ENCODE data around the gene LMO1.

The LMO1 gene

DNA sequence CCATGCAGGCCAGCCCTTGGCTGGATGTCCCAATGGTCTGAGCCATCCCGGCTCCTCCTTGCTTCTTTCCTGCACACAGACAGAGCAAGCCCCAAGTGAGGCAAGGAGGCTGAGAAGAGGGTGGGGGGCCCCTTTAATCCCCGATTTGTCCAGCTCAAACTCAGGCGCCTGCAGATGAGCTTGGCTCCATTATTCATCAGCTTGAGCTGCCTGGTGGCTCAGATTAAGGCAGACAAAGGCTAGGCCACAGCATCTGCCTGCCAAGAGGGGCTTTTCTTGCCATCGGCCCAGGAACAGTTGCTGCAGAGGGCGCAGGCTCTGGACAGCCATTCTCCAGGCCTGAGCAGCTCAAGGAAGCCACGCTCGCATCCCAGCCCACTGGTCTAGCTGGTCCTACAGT is 35.4 kb downstream of the LMO1 start:
- H3K36me3 ChIP-seq (replicated peaks), result no peaks in the 10 kb centered on the region
- no peak for DNase-seq (ENCODE audit: low spot score in 2 of 2)
- peaks cover 4% of the 10 kb centered on the region for H3K4me1 ChIP-seq
- H3K4me3 ChIP-seq, result no peak overlapping the region
- H3K27me3 ChIP-seq (ENCODE audit: low read depth), result no peaks in the 10 kb centered on the region
- H3K9me3 ChIP-seq, result no peaks in the 10 kb centered on the region
- in situ Hi-C loops (cut with MboI; ENCODE audit: low sequenced_read_pairs), result loop anchor here (5.0 kb wide), 1 partner anchor 339 kb away; no protein-coding TSS in a partner anchor

DNA sequence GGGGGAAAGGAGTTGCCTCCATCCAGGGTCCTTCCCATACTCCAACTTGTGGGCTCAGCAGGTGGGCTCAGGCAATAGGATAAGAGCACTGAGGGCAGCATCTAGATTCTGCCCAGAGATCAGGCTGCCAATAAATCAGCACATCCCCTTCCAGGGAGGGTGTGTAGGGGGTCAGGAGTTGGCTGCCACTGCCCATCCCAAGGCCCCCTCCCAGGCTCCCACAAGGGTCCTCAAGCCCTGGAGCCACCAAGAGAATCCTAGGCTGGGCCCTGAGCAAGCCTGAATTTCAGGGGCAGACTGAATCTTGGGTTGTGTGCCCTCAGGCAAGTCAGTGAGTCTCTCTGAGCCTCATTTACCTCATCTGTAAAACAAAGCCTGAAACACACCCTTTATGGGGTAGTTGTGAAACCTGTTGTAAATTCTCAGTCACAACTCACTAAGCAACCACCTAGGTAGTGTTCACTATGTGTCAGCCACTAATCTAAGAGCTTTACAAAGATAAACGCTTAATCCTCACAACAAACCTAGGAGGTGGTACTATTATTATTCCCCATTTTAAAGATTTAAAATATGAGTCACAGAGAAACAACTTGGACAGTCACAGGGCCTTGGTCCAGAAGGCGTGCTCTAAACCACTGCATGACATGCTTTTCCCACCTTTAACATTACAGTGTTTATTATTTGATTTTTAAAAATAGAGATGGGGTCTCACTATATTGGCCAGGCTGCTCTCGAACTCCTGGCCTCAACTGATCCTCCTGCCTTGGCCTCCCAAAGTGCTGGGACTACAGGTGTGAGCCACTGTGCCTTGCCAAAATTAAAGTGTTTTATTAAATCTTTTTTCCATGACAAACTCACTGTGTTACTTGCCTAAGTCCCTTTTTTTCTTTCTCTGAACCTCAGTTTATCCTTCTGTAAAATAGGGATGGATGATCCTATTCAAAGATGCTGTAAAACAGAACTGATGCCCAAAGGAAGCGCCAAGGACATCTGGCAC is 36.2 kb downstream of the LMO1 start:
- in situ Hi-C loops (cut with MboI; ENCODE audit: low sequenced_read_pairs), result loop anchor here (5.0 kb wide), 1 partner anchor 340 kb away; no protein-coding TSS in a partner anchor

DNA sequence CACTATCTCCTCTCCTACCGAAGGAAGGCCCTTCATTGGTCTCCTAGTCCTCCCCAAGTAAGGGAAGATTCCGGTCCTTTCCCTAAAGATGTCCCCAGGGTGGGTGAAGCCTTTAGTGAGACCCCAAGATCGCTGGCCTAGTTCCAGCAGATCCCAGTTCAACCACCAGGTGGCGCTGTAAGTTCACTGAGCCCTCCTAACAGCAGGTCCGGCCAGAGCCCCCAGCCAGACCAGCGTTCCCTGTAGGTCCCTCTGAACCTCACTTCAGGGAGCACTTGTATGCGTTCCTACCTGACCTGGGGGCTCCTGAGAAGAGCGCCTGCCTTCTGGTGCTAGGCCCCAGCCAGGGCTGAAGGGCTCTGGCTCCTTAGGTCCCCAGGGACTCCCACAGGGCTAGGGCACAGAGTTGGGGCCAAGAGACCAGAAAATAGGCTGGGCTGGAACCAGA is 38.1 kb downstream of the LMO1 start:
- in situ Hi-C loops (cut with MboI; ENCODE audit: low sequenced_read_pairs), result loop anchor here (5.0 kb wide), 1 partner anchor 342 kb away; no protein-coding TSS in a partner anchor
- no peaks in the 10 kb centered on the region for H3K36me3 ChIP-seq (replicated peaks)
- peak; percentile 63 to 91 for DNase-seq (ENCODE audit: low spot score in 2 of 2)

More for the DNA sequence above, 36.2 kb downstream of the LMO1 start:
- no peaks in the 10 kb centered on the region for H3K27me3 ChIP-seq (ENCODE audit: low read depth)
- DNase-seq (ENCODE audit: low spot score in 2 of 2), result peak; percentile 63 to 67
- H3K9me3 ChIP-seq, result no peaks in the 10 kb centered on the region
- peaks cover 4% of the 10 kb centered on the region for H3K4me1 ChIP-seq
- H3K36me3 ChIP-seq (replicated peaks), result no peaks in the 10 kb centered on the region
- H3K4me3 ChIP-seq, result no peak overlapping the region

DNA sequence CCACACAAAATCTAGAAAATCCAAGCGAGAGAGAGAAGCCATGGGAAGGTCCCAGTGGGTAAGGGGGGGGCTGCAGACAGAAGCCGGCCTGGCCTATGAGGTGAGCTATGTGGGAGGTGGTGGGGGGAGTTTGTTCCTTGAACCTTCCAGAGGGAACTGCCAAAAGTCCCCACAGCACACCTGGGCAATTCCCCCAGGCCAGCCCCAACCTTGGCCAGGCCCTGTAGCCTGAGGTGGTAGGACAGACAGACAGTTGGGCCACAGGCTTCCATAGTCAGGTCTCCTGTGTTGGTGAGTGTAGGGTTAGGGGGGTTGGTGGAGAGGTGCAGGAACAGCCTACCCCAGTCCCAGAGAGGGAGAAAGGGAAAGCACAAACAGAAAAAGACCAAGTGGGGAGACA is 39.0 kb downstream of the LMO1 start:
- in situ Hi-C loops (cut with MboI; ENCODE audit: low sequenced_read_pairs), result loop anchor here (5.0 kb wide), 1 partner anchor 343 kb away; no protein-coding TSS in a partner anchor
- no peak overlapping the region for H3K4me3 ChIP-seq
- no peaks in the 10 kb centered on the region for H3K27me3 ChIP-seq (ENCODE audit: low read depth)
- no peaks in the 10 kb centered on the region for H3K36me3 ChIP-seq (replicated peaks)
- no peak for DNase-seq (ENCODE audit: low spot score in 2 of 2)
- peaks cover 4% of the 10 kb centered on the region for H3K4me1 ChIP-seq
- no peaks in the 10 kb centered on the region for H3K9me3 ChIP-seq

More for the DNA sequence above, 38.1 kb downstream of the LMO1 start:
- no peak overlapping the region for H3K4me3 ChIP-seq
- H3K9me3 ChIP-seq, result no peaks in the 10 kb centered on the region
- no peaks in the 10 kb centered on the region for H3K27me3 ChIP-seq (ENCODE audit: low read depth)
- peaks cover 4% of the 10 kb centered on the region for H3K4me1 ChIP-seq

DNA sequence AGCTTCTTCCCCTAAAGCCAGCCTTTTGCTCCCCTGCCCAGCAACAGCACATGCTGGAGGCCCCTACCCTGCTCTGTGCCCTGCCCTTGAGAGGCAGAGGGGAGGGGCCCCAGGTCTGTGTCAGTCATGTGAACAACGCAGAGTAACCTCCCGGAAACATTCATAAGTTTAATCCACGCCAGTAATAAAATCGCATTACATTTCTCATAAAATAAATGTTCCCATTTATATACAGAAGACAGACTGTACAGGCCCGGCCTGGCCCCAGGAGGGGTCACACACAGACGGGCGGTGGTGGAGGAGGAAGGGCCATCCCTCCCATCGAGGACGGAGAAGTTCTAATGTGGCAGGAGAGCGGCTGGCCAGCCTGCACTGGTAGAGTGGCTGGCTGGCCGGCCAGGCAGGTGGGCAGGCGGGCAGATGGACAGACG is 39.5 kb downstream of the LMO1 start:
- in situ Hi-C loops (cut with MboI; ENCODE audit: low sequenced_read_pairs), result no loop called here
- Histone ChIP-seq H3K9me3 (no peaks in the 10 kb centered on the region), H3K4me3 (no peak overlapping the region), H3K27me3 (ENCODE audit: low read depth) (no peaks in the 10 kb centered on the region), H3K36me3 (replicated peaks) (no peaks in the 10 kb centered on the region), H3K4me1 (peaks cover 4% of the 10 kb centered on the region)
- DNase-seq (ENCODE audit: low spot score in 2 of 2), result no peak

DNA sequence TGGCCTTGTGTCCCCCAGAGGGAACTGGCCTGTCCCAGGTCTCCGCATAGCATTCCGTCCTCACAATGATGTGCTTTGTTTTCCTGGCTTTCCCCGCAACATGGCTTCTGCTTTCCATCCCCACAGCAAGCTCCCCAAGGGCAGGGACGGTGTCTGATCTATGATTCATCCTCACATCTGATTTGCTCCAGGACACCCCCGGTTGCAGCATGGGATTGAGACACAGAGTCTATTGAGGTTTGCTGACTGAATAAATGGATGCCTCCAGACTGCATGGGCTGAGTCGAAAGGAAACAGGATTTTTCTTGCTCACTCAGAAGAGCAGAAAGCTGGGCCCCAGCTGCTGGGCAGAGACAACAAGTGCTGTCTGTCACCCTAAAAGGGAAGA is 40.2 kb downstream of the LMO1 start:
- in situ Hi-C loops (cut with MboI; ENCODE audit: low sequenced_read_pairs), result no loop called here
- H3K4me3 ChIP-seq, result no peak overlapping the region
- no peaks in the 10 kb centered on the region for H3K36me3 ChIP-seq (replicated peaks)
- DNase-seq (ENCODE audit: low spot score in 2 of 2), result no peak
- H3K27me3 ChIP-seq (ENCODE audit: low read depth), result no peaks in the 10 kb centered on the region
- no peaks in the 10 kb centered on the region for H3K9me3 ChIP-seq
- H3K4me1 ChIP-seq, result peaks cover 4% of the 10 kb centered on the region

DNA sequence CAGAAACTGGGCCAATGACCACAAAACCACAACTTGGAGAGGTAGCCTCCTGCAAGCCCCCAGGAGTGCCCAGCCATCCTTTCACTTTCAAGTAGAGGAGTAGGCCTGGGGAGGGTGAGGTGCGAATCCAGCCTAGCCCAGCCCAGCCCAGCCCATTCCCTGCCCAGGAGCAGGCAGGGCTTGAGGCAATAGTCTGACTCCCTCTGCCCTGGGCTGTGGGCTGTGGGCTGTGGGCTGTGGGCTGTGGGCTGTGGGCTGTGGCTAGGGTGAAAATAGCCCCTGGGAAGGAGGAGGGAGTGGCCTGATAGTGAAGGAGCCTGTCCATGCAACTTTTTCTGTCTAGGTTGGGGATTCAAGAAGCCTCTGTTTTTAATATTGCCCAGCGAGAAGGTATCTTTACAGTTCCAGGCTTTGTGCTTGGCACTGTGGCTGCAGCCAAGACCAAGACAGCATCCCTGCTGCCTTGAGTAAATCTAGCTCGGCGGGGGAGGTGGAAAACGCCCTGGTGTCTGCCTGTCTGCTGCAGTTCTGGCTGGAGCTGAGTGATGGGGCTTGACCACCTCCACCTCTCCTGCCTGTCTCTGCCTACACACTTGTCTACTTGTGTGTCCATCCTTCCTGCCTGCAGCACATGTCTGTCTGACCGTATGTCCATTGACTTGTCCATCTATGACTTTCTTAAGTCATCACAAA is 40.7 kb downstream of the LMO1 start:
- H3K4me1 ChIP-seq, result peaks cover 4% of the 10 kb centered on the region
- no peaks in the 10 kb centered on the region for H3K36me3 ChIP-seq (replicated peaks)
- no peak for DNase-seq (ENCODE audit: low spot score in 2 of 2)
- no peak overlapping the region for H3K4me3 ChIP-seq
- in situ Hi-C loops (cut with MboI; ENCODE audit: low sequenced_read_pairs), result no loop called here
- no peaks in the 10 kb centered on the region for H3K9me3 ChIP-seq
- H3K27me3 ChIP-seq (ENCODE audit: low read depth), result no peaks in the 10 kb centered on the region

DNA sequence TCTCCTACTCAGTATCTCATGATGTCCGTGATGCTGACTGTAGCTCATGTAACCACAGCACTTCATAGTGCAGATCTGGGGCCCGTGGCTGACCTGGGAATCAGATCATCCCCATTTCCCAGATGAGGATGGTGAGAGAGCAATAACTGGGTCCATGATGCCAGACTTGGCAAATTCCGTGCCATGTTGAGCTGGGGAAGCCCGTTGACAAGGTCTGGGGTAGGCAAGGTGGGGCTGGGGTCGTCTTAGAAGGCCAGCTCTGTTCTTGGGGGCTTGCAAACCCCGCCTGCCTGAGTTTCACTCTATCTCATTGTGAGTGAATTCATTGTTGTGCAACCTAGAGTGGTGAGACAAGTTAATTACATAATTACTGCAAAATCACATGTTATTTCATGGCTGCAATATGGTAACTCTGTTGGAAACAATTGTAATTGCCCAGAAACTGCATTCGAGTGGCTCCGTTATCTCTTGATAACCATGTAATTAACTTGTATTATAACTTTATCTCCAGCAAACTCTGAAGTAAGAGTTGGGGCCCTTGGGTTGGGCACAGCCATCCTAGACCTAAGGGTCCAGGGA is 41.7 kb downstream of the LMO1 start:
- DNase-seq (ENCODE audit: low spot score in 2 of 2), result no peak
- no peaks in the 10 kb centered on the region for H3K36me3 ChIP-seq (replicated peaks)
- H3K27me3 ChIP-seq (ENCODE audit: low read depth), result no peaks in the 10 kb centered on the region
- H3K4me3 ChIP-seq, result no peak overlapping the region
- no peaks in the 10 kb centered on the region for H3K9me3 ChIP-seq
- in situ Hi-C loops (cut with MboI; ENCODE audit: low sequenced_read_pairs), result no loop called here
- H3K4me1 ChIP-seq, result peaks cover 1% of the 10 kb centered on the region

DNA sequence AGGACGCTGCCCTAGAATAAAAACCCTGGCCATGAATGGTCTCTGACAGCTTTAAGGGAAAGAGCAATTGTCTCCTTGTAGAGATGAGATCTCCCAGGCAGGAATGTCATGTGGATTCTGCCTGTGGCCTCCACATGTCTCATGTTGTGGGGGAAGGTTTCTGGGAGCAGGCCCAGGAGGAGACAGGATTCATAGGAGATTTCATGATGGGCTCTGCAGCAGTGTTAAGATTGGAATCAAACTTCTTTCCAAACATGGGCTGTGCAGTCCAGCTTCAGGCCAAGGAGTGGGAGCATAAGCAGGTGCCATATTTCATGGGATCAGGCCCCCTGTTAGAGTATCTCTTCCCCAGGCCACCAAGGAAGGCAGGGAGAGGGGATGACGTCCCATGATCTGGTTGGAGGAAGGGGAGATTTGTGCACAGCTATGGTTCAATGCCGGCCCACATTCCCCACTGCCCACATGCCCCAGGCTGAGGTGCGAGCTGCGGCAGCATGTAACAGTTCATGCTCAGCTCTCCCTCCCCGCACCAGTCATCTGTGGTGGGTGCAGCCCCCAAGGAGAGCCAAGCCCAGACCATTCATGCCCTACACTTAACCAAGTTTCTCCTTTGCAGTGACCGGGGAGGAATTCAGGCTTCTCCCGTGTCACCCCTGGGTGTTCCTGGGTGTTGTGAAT is 42.5 kb downstream of the LMO1 start:
- Histone ChIP-seq H3K36me3 (replicated peaks) (no peaks in the 10 kb centered on the region), H3K4me1 (no peaks in the 10 kb centered on the region), H3K9me3 (no peaks in the 10 kb centered on the region), H3K27me3 (ENCODE audit: low read depth) (0 out of 2 replicates have a peak, but pooled peaks cover 3% of the 10 kb centered on the region), H3K4me3 (no peak overlapping the region)
- in situ Hi-C loops (cut with MboI; ENCODE audit: low sequenced_read_pairs), result no loop called here
- DNase-seq (ENCODE audit: low spot score in 2 of 2), result no peak

DNA sequence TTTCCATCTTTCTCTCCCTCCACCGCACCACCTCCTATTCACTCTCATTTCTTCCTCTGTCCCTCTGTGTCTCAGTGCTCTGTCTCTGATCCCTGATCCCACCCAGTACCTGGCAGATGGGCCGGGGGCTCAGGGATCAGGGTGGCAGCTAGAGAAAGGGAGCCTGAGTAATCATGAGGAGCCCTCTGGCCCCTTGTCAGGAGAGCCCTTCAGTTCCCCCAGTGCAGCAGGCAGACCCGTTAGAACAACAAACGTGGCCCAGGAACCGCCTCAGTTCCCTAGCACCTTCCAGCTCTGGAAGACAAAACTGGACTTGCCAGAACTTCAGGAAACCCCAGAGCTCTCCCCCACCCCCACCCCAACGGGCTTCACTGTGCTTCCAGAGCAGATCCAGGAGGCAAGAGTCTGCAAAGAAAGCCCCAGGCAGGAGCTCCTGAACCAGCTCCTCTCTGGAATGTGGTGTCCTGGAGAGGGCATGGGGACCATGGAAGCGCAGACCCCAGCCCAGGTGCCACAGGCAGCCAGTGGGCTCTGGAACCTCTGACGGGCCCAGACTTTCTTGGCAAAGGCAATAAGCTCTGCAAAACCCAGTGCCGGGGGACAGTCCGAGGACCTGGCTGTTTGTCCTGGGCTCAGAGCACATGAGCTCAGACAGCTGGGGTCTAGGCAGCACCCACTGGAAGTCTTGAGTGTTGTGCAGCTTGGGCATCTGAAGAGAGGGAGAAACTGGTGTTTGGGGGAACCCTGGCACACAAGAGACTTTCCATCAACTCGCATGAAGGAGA is 43.2 kb downstream of the LMO1 start:
- no peaks in the 10 kb centered on the region for H3K4me1 ChIP-seq
- H3K4me3 ChIP-seq, result no peak overlapping the region
- in situ Hi-C loops (cut with MboI; ENCODE audit: low sequenced_read_pairs), result no loop called here
- no peaks in the 10 kb centered on the region for H3K36me3 ChIP-seq (replicated peaks)
- 0 out of 2 replicates have a peak, but pooled peaks cover 3% of the 10 kb centered on the region for H3K27me3 ChIP-seq (ENCODE audit: low read depth)
- H3K9me3 ChIP-seq, result no peaks in the 10 kb centered on the region
- no peak for DNase-seq (ENCODE audit: low spot score in 2 of 2)

DNA sequence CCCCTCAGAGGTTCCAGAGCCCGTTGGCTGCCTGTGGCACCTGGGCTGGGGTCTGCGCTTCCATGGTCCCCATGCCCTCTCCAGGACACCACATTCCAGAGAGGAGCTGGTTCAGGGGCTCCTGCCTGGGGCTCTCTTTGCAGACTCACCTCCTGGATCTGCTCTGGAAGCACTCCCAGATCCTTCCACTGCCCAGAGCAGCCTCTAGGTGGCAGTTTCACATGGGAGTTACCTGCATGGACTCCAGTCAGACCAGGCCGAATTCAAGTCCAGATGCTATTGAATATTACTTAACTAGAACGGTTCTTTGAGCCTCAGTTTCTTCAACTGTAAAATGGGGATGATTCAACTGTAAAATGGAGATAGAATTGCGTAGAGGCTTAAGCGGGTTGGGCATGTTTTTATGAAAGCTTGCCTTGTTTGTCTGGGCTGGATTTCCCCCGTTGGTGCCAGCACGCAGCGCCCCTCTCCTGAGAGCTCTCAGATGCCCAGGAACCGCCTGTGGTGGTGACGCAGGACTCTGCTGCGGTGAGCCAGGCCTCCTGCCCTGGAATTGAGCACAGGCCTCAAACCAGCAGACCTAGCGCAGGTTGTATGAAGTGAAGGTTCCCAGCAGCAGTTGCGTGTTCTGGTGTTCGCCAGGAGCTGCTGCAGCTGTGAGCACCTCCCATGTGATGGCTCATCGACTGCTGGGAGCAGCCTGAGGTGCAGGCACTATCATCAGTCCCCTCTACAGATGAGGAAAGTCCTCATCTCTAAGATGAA is 44.2 kb downstream of the LMO1 start:
- no peaks in the 10 kb centered on the region for H3K4me1 ChIP-seq
- in situ Hi-C loops (cut with MboI; ENCODE audit: low sequenced_read_pairs), result no loop called here
- no peaks in the 10 kb centered on the region for H3K36me3 ChIP-seq (replicated peaks)
- DNase-seq (ENCODE audit: low spot score in 2 of 2), result peak; percentile 48 to 78
- H3K9me3 ChIP-seq, result no peaks in the 10 kb centered on the region
- no peak overlapping the region for H3K4me3 ChIP-seq
- H3K27me3 ChIP-seq (ENCODE audit: low read depth), result 0 out of 2 replicates have a peak, but pooled peaks cover 3% of the 10 kb centered on the region

DNA sequence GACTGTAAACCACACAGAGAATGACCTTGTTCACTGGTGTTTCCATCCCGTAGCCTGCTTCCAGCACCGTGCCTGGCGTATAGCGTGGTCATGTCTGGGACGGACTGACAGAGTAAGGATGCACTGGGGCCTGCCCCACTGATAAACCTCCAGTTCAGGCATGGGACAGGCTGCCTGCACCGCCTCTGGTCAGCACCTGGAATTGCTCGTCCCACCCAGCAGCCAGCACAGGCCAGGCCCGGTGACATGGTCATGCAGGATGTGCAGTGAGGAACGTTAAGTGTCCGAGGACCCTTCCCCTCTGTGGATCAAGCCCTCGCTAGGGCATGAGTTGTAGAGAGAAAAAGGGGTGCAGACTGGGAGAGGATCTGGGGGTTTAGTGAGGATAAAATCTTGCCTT is 44.8 kb downstream of the LMO1 start:
- no peak for DNase-seq (ENCODE audit: low spot score in 2 of 2)
- no peaks in the 10 kb centered on the region for H3K4me1 ChIP-seq
- no peaks in the 10 kb centered on the region for H3K36me3 ChIP-seq (replicated peaks)
- no peak overlapping the region for H3K4me3 ChIP-seq
- in situ Hi-C loops (cut with MboI; ENCODE audit: low sequenced_read_pairs), result no loop called here
- no peaks in the 10 kb centered on the region for H3K9me3 ChIP-seq
- H3K27me3 ChIP-seq (ENCODE audit: low read depth), result 0 out of 2 replicates have a peak, but pooled peaks cover 3% of the 10 kb centered on the region

Measured in HAP-1 (cell line).